HuH-7 (cell line): Measurements from ENCODE around the gene DMKN.
A peak's percentile ranks its signal among the peaks of the same experiment; 100 is the strongest.

Experiments
- DNase-seq: peaks from one replicate; pipeline ENCODE4 v3.0.0; 2011; ENCODE audit warnings: low spot score

The DMKN gene

GRCh38 chr19:35513628-35514281 lies at the start of gene DMKN:
Gene DMKN (minus strand): TSS chr19:35513649. CDS start chr19:35513475, 174 bp downstream.
- peak; percentile 58 for DNase-seq

GRCh38 chr19:35562776-35563175 lies 49.3 kb upstream of the DMKN start:
- no peak for DNase-seq

- DNase-seq: no peak
These were observed 48.9 kb upstream of the DMKN start for GRCh38 chr19:35562336-35562735.

- DNase-seq: no peak
These were observed 48.0 kb upstream of the DMKN start for GRCh38 chr19:35561436-35561835.

GRCh38 chr19:35560677-35561076 lies 47.2 kb upstream of the DMKN start:
- no peak for DNase-seq

GRCh38 chr19:35560271-35560670 lies 46.8 kb upstream of the DMKN start:
- no peak for DNase-seq

- no peak for DNase-seq
These were observed 46.3 kb upstream of the DMKN start for GRCh38 chr19:35559781-35560180.

GRCh38 chr19:35559281-35559659 lies 45.8 kb upstream of the DMKN start:
- DNase-seq: no peak

GRCh38 chr19:35558400-35559280 lies 45.2 kb upstream of the DMKN start:
- DNase-seq: no peak

- DNase-seq: peak; percentile 86
These were observed 44.3 kb upstream of the DMKN start for GRCh38 chr19:35557539-35558399.

- no peak for DNase-seq
These were observed 43.5 kb upstream of the DMKN start for GRCh38 chr19:35556846-35557538.

GRCh38 chr19:35556025-35556590 lies 42.7 kb upstream of the DMKN start:
- no peak for DNase-seq

GRCh38 chr19:35555301-35556005 lies 42.0 kb upstream of the DMKN start:
- DNase-seq: peak; percentile 90

- DNase-seq: no peak
These were observed 40.6 kb upstream of the DMKN start for GRCh38 chr19:35554076-35554475.

- no peak for DNase-seq
These were observed 40.0 kb upstream of the DMKN start for GRCh38 chr19:35553385-35554000.

- no peak for DNase-seq
These were observed 39.3 kb upstream of the DMKN start for GRCh38 chr19:35552534-35553384.

GRCh38 chr19:35551091-35551810 lies 37.8 kb upstream of the DMKN start:
- DNase-seq: no peak

GRCh38 chr19:35549879-35550523 lies 36.6 kb upstream of the DMKN start:
- DNase-seq: no peak
